Heart right ventricle (tissue), 16 donors: ENCODE measurements around the gene ERICH3. TPM values are rescaled to one million over a fixed set of nuclear protein-coding genes. Genes with fewer than 3 reads are reported as not detected.

Experiments
- ATAC-seq, 8 donors: fragments of 200-7000 bp; cut with Tn5 transposase; one replicate each; pipeline ENCODE4 v1.9.1; 2020; ENCODE audit warnings: mild to moderate bottlenecking in 8 of 8, moderate library complexity in 8 of 8, moderate number of reproducible peaks in 1 of 8
- DNase-seq, 2 donors: peaks; one replicate each; pipeline ENCODE4 v3.0.0-alpha.2; 2020
- H3K27ac ChIP-seq, 10 donors: fragments of 200-600 bp; sonication (generic) in 2 of 10; one replicate each; pipeline versions ENCODE4 v1.5.0 to v1.8.0; 2020 to 2022; ENCODE audit warnings: mild to moderate bottlenecking in 3 of 10
- H3K27me3 ChIP-seq, 7 donors: fragments of 200-600 bp; one replicate each; pipeline ENCODE4 v1.8.0; 2021 to 2022; ENCODE audit warnings: mild to moderate bottlenecking in 2 of 7
- H3K36me3 ChIP-seq, 9 donors: fragments of 200-600 bp; sonication (generic) in 1 of 9; one replicate each; pipeline versions ENCODE4 v1.5.0 to v1.8.0; 2020 to 2022; ENCODE audit warnings: mild to moderate bottlenecking in 2 of 9
- H3K4me1 ChIP-seq, 9 donors: fragments of 200-600 bp; sonication (generic) in 1 of 9; one replicate each; pipeline versions ENCODE4 v1.5.0 to v1.8.0; 2020 to 2022; ENCODE audit warnings: mild to moderate bottlenecking in 4 of 9
- H3K4me3 ChIP-seq, 10 donors: fragments of 200-600 bp; sonication (generic) in 2 of 10; one replicate each; pipeline versions ENCODE4 v1.5.0 to v1.8.0; 2020 to 2022; ENCODE audit warnings: mild to moderate bottlenecking in 7 of 10, moderate library complexity in 2 of 10
- H3K9me3 ChIP-seq, 11 donors: fragments of 200-600 bp in 10 of 11; sonication (generic) in 2 of 11; one replicate each; pipeline versions ENCODE4 v1.5.0 to v1.8.0; 2013 to 2022; ENCODE audit warnings: mild to moderate bottlenecking in 2 of 11, control low read depth in 1 of 11, moderate library complexity in 1 of 11
- WGBS, 2 donors: extraction: QIAGEN DNeasy Blood & Tissue Kit; methylation state at CpG; one replicate each; pipeline ENCODE4 v1.1.7; 2013; ENCODE audit warnings: inconsistent platforms in 1 of 2; 5-methylcytosine and 5-hydroxymethylcytosine counted together
- intact Hi-C, 10 donors: fragments of 100-400 bp; cut with DNase I; formaldehyde crosslinking; loops; one replicate each; pipeline versions ENCODE4 v1.11.1 to v1.14.2; 2022
- polyA plus RNA-seq, 2 donors: library from polyadenylated mRNA; stranded (reverse); fragments of 200-250 nt; gene quantifications; one replicate each; pipeline ENCODE4 v1.2.3, GENCODE V29; 2013
- total RNA-seq, 10 donors: library from RNA; stranded (reverse); fragmentation: NEBNext Ultra II Directional in 3 of 10; extraction: Animal tissue kit (Norgen Biotek cat#: 25700) in 3 of 10; gene quantifications; one replicate each; pipeline versions ENCODE4 v1.2.1 to v1.2.4, GENCODE V29; 2021 to 2023
- TF ChIP-seq, protein P1 (sequence below), 9 donors: fragments of 200-600 bp; sonication (generic) in 2 of 9; IDR thresholded peaks; one replicate each; pipeline versions ENCODE4 v1.5.0 to v1.8.0; 2021 to 2022; ENCODE audit warnings: antibody characterized with exemption in 9 of 9, mild to moderate bottlenecking in 5 of 9, moderate library complexity in 1 of 9
- donor health status: Arrhythmogenic right ventricular cardiomyopathy.
- donor health status: ischemic (EF 13 %, LVEDD 7.1; RV severe dilation, severe dysfunction).
- donor health status: healthy with polysubstance abuse.
- donor health status: DM: no; HTN: yes; CAD: no.
- donor health status: DM: no; HTN: no; CAD: no.
- donor health status: ischemic (EF 25% LVEDD 6.9; RV normal size, moderate dysfunction).
- donor health status: ischemic (EF 25% LVEDD 5.7; RV mildly dilated, moderate dysfunction).
- donor health status: healthy.
- donor health status: DM: yes; HTN: yes; CAD: no.
- donor health status: Ischemic cardiomyopathy.
- donor health status: ischemic (EF 35%, LVEDD 5.7; RV mildly dilated, moderate dysfunction).
- donor health status: nonischemic (EF 11% LVEDD 7.7; RV severe dilation, severe dysfunction).
- donor health status: DM: yes; HTN: yes; CAD: no.
- donor health status: PGD.
- donor health status: ischemic (EF 29% LVEDD 5.4; RV normal size, mild dysfunction).
- donor health status: nonischemic (EF 23%, LVEDD 6.1; RV moderate dilation, normal function).

ERICH3 gene
- total and polyA plus RNA-seq, 12 donors: 0.01 to 0.13 (median 0.06) TPM; not detected in 8

- no peak overlapping the region for H3K27ac ChIP-seq
- 39 to 55% methylated on average over 1 of the region's 1 CpG for WGBS, 2 donors
- H3K4me1 ChIP-seq: peaks cover 0 to 14% (median 0%) of the 10 kb centered on the region in 9 donors
- TF ChIP-seq, protein P1, sequence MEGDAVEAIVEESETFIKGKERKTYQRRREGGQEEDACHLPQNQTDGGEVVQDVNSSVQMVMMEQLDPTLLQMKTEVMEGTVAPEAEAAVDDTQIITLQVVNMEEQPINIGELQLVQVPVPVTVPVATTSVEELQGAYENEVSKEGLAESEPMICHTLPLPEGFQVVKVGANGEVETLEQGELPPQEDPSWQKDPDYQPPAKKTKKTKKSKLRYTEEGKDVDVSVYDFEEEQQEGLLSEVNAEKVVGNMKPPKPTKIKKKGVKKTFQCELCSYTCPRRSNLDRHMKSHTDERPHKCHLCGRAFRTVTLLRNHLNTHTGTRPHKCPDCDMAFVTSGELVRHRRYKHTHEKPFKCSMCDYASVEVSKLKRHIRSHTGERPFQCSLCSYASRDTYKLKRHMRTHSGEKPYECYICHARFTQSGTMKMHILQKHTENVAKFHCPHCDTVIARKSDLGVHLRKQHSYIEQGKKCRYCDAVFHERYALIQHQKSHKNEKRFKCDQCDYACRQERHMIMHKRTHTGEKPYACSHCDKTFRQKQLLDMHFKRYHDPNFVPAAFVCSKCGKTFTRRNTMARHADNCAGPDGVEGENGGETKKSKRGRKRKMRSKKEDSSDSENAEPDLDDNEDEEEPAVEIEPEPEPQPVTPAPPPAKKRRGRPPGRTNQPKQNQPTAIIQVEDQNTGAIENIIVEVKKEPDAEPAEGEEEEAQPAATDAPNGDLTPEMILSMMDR (IDR thresholded peaks at IDR 0.05): no peak
- H3K4me3 ChIP-seq: no peak overlapping the region
- intact Hi-C loops: no loop called here
- no peaks in the 10 kb centered on the region for H3K27me3 ChIP-seq
- peaks cover 0 to 100% (median 11%) of the 10 kb centered on the region in 9 donors for H3K36me3 ChIP-seq
- DNase-seq (no peak), ATAC-seq (peak in 4 of 8 donors; percentile 50 to 85 (median 74))
- no peaks in the 10 kb centered on the region for H3K9me3 ChIP-seq
Observed at GRCh38 chr1:74712881-74713280, 39.3 kb upstream of the ERICH3 start.

DNA sequence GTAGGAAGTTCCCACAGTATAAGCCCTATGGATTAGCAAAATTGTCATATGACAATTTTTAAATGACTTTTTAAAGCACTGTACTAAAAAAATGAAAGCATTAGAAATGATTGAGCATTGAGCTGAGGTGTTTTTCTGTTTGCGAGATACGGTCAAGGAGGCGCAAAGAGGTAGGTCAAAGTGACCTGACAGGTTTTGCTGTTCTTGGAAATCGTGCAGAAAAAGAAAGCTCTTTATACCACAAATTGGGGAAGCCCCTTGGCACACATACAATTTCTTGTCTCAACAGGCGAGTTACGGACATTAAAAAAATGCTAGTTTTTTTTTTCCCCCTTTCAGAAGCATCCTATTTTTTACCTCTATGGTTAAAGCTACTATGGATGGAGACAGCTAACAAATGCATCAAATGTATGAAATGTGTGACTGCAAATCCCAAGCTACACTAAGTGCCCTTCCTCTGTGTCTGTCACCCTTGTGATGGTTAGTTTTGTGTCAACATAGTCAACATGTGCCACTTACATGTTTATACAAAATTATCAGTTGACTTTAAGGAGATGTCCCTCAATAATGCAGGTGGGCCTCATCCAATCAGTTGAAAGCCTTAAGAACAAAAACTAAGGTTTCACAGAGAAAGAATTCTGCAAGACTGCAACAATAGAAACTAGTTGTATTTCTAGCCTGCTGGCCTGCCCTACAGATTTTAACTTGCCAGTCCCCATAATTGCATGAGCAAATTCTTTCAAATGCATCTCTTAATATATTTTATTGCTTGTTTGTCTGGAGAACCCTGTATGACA is 30.0 kb upstream of the ERICH3 start:
- Histone ChIP-seq H3K36me3 (peaks cover 0 to 70% (median 23%) of the 10 kb centered on the region in 9 donors), H3K4me1 (no peaks in the 10 kb centered on the region), H3K4me3 (no peak overlapping the region), H3K27me3 (no peaks in the 10 kb centered on the region), H3K9me3 (no peaks in the 10 kb centered on the region), H3K27ac (no peak overlapping the region)
- 87 to 95% methylated on average over 6 of the region's 6 CpGs for WGBS, 2 donors
- ATAC-seq: no peak
- no peak for DNase-seq
- TF ChIP-seq, protein P1 (IDR thresholded peaks at IDR 0.05): no peak
- intact Hi-C loops: no loop called here

DNA sequence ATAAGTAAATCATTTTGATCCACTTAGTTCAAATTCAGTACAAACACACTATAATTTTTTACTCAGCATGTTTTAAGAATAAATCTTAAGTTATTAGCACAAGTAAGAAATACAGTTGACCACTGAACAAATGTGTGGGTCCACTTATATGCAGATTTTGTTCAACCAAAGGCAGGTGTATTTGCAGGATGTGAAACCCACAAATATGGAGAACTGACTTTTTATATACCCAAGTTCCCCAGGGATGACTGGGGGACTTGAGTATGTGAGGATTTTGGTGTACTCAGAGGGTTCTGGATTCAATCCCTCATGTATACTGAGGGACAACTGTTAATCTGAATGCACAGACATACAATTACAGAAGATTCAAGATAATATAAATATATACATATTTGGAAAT is 25.7 kb upstream of the ERICH3 start:
- TF ChIP-seq, protein P1 (IDR thresholded peaks at IDR 0.05): no peak
- no peak overlapping the region for H3K27ac ChIP-seq
- intact Hi-C loops: no loop called here
- no peaks in the 10 kb centered on the region for H3K27me3 ChIP-seq
- no peak overlapping the region for H3K4me3 ChIP-seq
- no peak for DNase-seq
- peaks cover 0 to 29% (median 10%) of the 10 kb centered on the region in 9 donors for H3K36me3 ChIP-seq
- no peaks in the 10 kb centered on the region for H3K9me3 ChIP-seq
- no peaks in the 10 kb centered on the region for H3K4me1 ChIP-seq
- no peak for ATAC-seq

DNA sequence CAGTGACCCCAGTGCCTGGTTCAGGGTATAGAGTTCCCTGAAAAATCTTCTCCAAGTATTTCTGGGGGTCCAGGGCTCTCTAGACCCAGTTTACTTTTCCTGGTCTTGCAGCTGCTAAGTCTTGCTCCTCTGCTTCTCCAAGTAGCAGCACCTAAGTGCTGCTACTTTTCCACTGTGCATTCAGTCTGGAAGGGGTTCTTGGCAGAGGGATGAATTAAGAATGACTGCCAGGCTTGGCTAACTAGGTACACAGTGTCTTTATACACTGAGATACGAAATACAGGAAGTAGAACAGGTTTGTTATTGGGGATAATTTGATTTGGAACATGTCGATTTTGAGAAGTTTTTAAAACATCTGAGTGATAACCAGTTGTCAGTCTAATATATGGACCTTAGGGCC is 24.2 kb upstream of the ERICH3 start:
- no peaks in the 10 kb centered on the region for H3K4me1 ChIP-seq
- DNase-seq (no peak), ATAC-seq (peak in 1 of 8 donors; percentile 70)
- H3K27ac ChIP-seq: no peak overlapping the region
- TF ChIP-seq, protein P1 (IDR thresholded peaks at IDR 0.05): no peak
- H3K4me3 ChIP-seq: no peak overlapping the region
- H3K36me3 ChIP-seq: peaks cover 0 to 15% (median 0%) of the 10 kb centered on the region in 9 donors
- WGBS, 2 donors: 64 to 72% methylated on average over 2 of the region's 2 CpGs
- intact Hi-C loops: no loop called here
- no peaks in the 10 kb centered on the region for H3K9me3 ChIP-seq
- H3K27me3 ChIP-seq: no peaks in the 10 kb centered on the region
